Fibroblast of lung (primary cell): ENCODE data around the gene PEX13. TPM values are rescaled to one million over a fixed set of nuclear protein-coding genes. Genes with fewer than 3 reads are reported as not detected.

ENCODE experiments used
- DNase-seq, 2 donors: peaks; one replicate each; pipeline versions ENCODE4 v3.0.0 to v3.0.0-alpha.2; 2010; ENCODE audit warnings: low read depth in 2 of 2
- H2AFZ ChIP-seq: 2 replicates; pipeline ENCODE4 v1.5.1; 2012; ENCODE audit warnings: low read length, control low read depth, inconsistent platforms
- H3K27ac ChIP-seq: 2 replicates; pipeline ENCODE4 v1.5.1; 2011; ENCODE audit warnings: low read length, control low read depth; ENCODE audit not compliant: insufficient read depth
- H3K27me3 ChIP-seq: 2 replicates; pipeline ENCODE4 v1.5.1; 2011; ENCODE audit warnings: mild to moderate bottlenecking, low read length; ENCODE audit not compliant: control insufficient read depth, insufficient read depth
- H3K36me3 ChIP-seq: 2 replicates; pipeline ENCODE4 v1.5.1; 2011; ENCODE audit warnings: low read length; ENCODE audit not compliant: control insufficient read depth, insufficient read depth
- H3K4me1 ChIP-seq: 2 replicates; pipeline ENCODE4 v1.5.1; 2011; ENCODE audit warnings: low read length; ENCODE audit not compliant: control insufficient read depth, insufficient read depth; ENCODE audit errors: extremely low read depth
- H3K4me2 ChIP-seq: 2 replicates; pipeline ENCODE4 v1.5.1; 2011; ENCODE audit warnings: low read length, control low read depth; ENCODE audit not compliant: insufficient read depth; ENCODE audit errors: extremely low read depth
- H3K4me3 ChIP-seq, 4 experiments: fragments of 200-600 bp in 1 of 4; sonication (generic) in 1 of 4; replicated peaks in 1 of 4; 2 replicates each; pipeline ENCODE4 v1.5.1; 2011 to 2016; ENCODE audit warnings: low read length in 4 of 4, low read depth in 3 of 4, mild to moderate bottlenecking in 3 of 4, control low read depth in 2 of 4, inconsistent platforms in 1 of 4, mixed read lengths in 1 of 4; ENCODE audit not compliant: insufficient read depth in 1 of 4; ENCODE audit errors: control extremely low read depth in 1 of 4
- H3K79me2 ChIP-seq: 2 replicates; pipeline ENCODE4 v1.5.1; 2012; ENCODE audit warnings: mild to moderate bottlenecking, low read length, inconsistent platforms; ENCODE audit not compliant: control insufficient read depth, insufficient read depth
- H3K9ac ChIP-seq: 2 replicates; pipeline ENCODE4 v1.5.1; 2011; ENCODE audit warnings: mild to moderate bottlenecking, low read length, control low read depth; ENCODE audit not compliant: insufficient read depth
- H3K9me3 ChIP-seq: 2 replicates; pipeline ENCODE4 v1.5.1; 2012; ENCODE audit warnings: low read depth, low read length; ENCODE audit not compliant: control insufficient read depth, insufficient read depth
- H4K20me1 ChIP-seq: 2 replicates; pipeline ENCODE4 v1.5.1; 2011; ENCODE audit warnings: low read length; ENCODE audit not compliant: control insufficient read depth, insufficient read depth; ENCODE audit errors: extremely low read depth
- CTCF ChIP-seq, 2 donors: IDR thresholded peaks in 1 of 2; conservative IDR thresholded peaks in 1 of 2; 1 replicate in 1 of 2; 2 replicates in 1 of 2; pipeline ENCODE4 v1.5.1; 2011 to 2012; ENCODE audit warnings: low read length in 2 of 2, control low read depth in 1 of 2, inconsistent platforms in 1 of 2, low read depth in 1 of 2, mild to moderate bottlenecking in 1 of 2
- EZH2 ChIP-seq: IDR thresholded peaks from 2 replicates; pipeline ENCODE4 v1.5.1; 2012; ENCODE audit warnings: low read length, control low read depth, mild to moderate bottlenecking; ENCODE audit errors: missing control alignments
- polyA plus RNA-seq, 2 donors: library from polyadenylated mRNA; depleted of rRNA in 1 of 2; stranded (reverse) in 1 of 2; unstranded in 1 of 2; fragments of >200 nt; gene quantifications; 2 replicates each; pipeline ENCODE4 v1.2.1, GENCODE V29; 2011 to 2012; ENCODE audit warnings: missing spikeins in 1 of 2
- total RNA-seq: library from RNA; depleted of rRNA; stranded (reverse); fragments of >200 nt; gene quantifications from 2 replicates; pipeline ENCODE4 v1.2.1, GENCODE V29; 2014

PEX13 gene
- total and polyA plus RNA-seq, 2 donors (not counting 1 experiment from before 2014, with no cell fraction given): 20.4 to 28.1 TPM

- Histone ChIP-seq H3K9ac (no peak overlapping the region), H3K27ac (no peak overlapping the region), H3K27me3 (no peaks in the 10 kb centered on the region), H3K4me3 (no peak overlapping the region), H3K36me3 (no peaks in the 10 kb centered on the region), H4K20me1 (no peaks in the 10 kb centered on the region), H3K4me1 (no peaks in the 10 kb centered on the region), H3K79me2 (no peaks in the 10 kb centered on the region), H3K4me2 (no peak overlapping the region), H3K9me3 (no peaks in the 10 kb centered on the region), H2AFZ (no peak overlapping the region)
- DNase-seq: peak in 1 of 2 donors; percentile 39
- TF ChIP-seq CTCF (conservative IDR thresholded peaks at IDR 0.05 in 1 of 2, IDR thresholded peaks at IDR 0.05 in 1 of 2; ENCODE audit: low read depth in 1 of 2, low read length in 2 of 2): no peak
- no peak for TF ChIP-seq EZH2
Measured at GRCh38 chr2:61055557-61055956, 38.0 kb downstream of the PEX13 start.

GRCh38 chr2:61057562-61057961 lies 40.0 kb downstream of the PEX13 start:
- no peak overlapping the region for H3K4me2 ChIP-seq
- no peak overlapping the region for H3K27ac ChIP-seq
- H3K79me2 ChIP-seq: no peaks in the 10 kb centered on the region
- no peaks in the 10 kb centered on the region for H4K20me1 ChIP-seq
- no peaks in the 10 kb centered on the region for H3K36me3 ChIP-seq
- no peaks in the 10 kb centered on the region for H3K27me3 ChIP-seq
- DNase-seq: no peak
- H3K4me1 ChIP-seq: no peaks in the 10 kb centered on the region
- no peaks in the 10 kb centered on the region for H3K9me3 ChIP-seq
- H2AFZ ChIP-seq: no peak overlapping the region
- no peak overlapping the region for H3K4me3 ChIP-seq
- H3K9ac ChIP-seq: no peak overlapping the region
- TF ChIP-seq EZH2: no peak
- no peak for TF ChIP-seq CTCF (conservative IDR thresholded peaks at IDR 0.05 in 1 of 2, IDR thresholded peaks at IDR 0.05 in 1 of 2; ENCODE audit: low read depth in 1 of 2, low read length in 2 of 2)

- Histone ChIP-seq H3K9me3 (no peaks in the 10 kb centered on the region), H3K27me3 (no peaks in the 10 kb centered on the region), H3K4me3 (no peak overlapping the region), H3K36me3 (no peaks in the 10 kb centered on the region), H3K4me2 (no peak overlapping the region), H2AFZ (no peak overlapping the region), H3K9ac (no peak overlapping the region), H3K27ac (no peak overlapping the region), H3K79me2 (no peaks in the 10 kb centered on the region), H3K4me1 (no peaks in the 10 kb centered on the region), H4K20me1 (no peaks in the 10 kb centered on the region)
- no peak for DNase-seq
- no peak for TF ChIP-seq EZH2
- no peak for TF ChIP-seq CTCF (conservative IDR thresholded peaks at IDR 0.05 in 1 of 2, IDR thresholded peaks at IDR 0.05 in 1 of 2; ENCODE audit: low read depth in 1 of 2, low read length in 2 of 2)
Measured at GRCh38 chr2:61059382-61059781, 41.9 kb downstream of the PEX13 start.
